Stimulated activated CD4-positive, alpha-beta T cell treated with anti-CD3 and anti-CD28 coated beads, Interleukin-1b, Interleukin-23, amount 100 ng/mL, for 48 hours (primary cell): ENCODE results near the gene PLCB3.

Experiments
- DNase-seq: peaks from one replicate; pipeline ENCODE4 v3.0.0-alpha.2; 2020

Gene PLCB3

GRCh38 chr11:64252003-64252872, 908 bp downstream of the PLCB3 start:
- DNase-seq: no peak

- DNase-seq: no peak
These were observed 1.7 kb downstream of the PLCB3 start for GRCh38 chr11:64253043-64253442.

DNA sequence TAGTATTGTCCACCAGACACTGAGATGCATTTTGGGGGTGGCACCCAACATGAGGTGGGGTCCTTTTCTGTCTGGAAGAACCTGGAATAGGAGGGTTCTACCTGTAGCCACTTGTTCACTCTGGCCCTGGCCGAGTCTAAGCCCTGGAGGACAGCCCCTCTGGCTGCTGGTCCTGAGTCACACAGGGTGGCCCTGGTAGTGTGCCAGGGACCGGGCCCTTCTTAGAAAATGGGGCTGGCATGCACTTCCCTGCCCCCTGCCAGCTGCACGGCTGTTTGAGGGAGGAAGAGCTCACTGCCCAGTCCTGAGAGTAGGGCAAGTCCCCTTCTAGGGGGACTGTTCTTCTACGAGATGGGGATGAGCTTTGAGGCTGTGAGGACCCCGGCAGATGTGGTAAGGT, 2.2 kb downstream of the PLCB3 start:
- DNase-seq: no peak

DNA sequence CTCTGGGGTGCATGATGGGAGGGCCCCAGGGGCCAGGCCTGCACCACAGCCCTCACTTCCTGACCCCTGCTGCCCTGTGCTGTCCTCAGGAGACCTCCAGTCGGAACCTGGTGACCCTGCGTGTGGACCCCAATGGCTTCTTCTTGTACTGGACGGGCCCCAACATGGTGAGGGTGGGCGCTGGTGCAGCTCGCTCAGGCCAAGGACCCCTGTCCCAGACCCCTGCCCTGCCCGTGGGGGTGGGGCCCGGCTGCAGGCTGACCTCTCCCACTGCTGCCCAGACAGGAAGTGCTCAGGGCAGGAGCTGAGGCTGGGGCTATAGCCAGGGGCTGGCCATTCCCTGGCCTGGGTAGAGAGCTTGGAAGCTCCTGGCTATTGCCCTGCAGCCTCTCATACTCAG, 3.0 kb downstream of the PLCB3 start:
- DNase-seq: no peak

- DNase-seq: no peak
These were observed 4.1 kb downstream of the PLCB3 start for GRCh38 chr11:64255135-64256128.

DNA sequence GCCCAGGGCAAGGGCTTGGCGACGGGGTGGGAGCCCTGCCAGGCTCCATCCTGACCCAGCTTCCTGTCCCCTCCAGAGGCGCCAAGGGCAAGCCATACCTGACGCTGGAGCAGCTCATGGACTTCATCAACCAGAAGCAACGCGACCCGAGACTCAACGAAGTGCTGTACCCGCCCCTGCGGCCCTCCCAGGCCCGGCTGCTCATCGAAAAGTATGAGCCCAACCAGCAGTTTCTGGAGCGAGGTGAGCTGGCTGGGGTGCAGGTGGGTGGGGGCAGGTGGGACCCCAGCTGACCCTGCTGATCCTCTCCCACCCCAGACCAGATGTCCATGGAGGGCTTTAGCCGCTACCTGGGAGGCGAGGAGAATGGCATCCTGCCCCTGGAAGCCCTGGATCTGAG, 5.0 kb downstream of the PLCB3 start:
- DNase-seq: no peak

- DNase-seq: no peak
These were observed 7.0 kb downstream of the PLCB3 start for GRCh38 chr11:64258356-64258755.

DNA sequence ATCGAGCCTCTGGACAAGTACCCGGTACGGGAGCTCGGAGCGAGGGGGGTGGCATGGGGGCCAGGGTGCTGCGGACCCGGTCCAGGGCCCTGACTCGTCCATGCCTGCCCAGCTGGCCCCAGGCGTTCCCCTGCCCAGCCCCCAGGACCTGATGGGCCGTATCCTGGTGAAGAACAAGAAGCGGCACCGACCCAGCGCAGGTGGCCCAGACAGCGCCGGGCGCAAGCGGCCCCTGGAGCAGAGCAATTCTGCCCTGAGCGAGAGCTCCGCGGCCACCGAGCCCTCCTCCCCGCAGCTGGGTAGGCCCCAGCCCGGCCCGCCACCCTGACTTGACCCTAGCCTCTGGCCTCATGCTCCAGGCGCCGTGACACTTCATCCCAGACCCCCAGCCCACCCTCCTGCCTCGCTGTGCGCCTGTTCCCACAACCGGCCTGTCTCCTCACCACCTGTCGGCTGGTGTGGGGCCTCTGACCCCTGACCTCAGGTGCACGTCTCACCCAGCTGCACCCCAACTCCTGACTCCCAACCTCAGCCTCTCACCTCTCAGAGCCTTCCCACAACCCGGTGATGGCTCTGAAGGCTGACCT, 7.7 kb downstream of the PLCB3 start:
- DNase-seq: no peak

- no peak for DNase-seq
These were observed 8.3 kb downstream of the PLCB3 start for GRCh38 chr11:64259533-64260067.

DNA sequence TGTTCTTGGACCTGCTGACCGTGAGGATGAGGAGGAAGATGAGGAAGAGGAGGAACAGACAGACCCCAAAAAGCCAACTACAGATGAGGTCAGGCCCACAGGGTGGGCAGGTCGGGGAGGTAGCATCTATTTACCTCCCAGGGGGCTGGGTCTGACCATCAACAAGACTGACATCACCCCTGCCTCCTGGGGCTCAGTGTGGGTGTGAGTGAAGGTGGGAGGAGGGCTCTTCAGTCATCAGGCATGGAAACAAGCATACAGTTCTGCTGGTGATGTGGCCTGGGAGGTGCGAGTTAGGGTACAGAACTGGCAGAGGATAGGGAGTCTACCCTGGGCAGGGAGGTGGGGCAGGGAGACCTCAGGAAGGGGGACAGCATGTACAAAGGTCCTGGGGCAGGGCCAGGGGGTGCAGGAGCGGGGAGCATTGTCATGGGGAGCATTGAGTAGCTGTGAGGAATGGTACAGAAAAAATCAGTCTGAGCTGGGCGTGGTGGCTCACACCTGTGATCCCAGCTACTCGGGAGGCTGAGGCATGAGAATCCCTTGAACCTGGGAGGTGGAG, 8.9 kb downstream of the PLCB3 start:
- no peak for DNase-seq

GRCh38 chr11:64261556-64262080, 10.3 kb downstream of the PLCB3 start:
- DNase-seq: no peak

DNA sequence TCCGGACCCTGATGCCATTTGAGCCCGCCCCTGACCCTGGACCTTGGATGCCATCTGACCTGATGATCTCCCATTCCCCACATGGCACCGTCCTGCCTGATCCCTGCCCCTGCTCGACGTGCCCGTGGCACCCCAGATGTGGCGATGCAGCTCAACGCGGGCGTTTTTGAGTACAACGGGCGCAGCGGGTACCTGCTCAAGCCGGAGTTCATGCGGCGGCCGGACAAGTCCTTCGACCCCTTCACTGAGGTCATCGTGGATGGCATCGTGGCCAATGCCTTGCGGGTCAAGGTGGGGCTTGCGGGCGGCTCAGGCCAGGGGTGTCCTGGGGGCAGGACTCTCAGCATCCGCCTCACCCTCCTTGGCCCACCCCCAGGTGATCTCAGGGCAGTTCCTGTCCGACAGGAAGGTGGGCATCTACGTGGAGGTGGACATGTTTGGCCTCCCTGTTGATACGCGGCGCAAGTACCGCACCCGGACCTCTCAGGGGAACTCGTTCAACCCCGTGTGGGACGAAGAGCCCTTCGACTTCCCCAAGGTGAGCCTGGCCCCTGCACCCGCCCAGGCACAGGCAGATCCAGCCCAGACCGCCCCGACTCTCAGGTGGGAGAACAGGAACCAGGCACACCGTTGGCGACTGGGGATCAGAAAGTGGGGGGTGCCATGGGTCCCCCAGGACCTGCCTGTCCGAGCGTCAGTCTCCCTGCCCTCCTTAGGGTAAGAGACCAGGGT, 11.1 kb downstream of the PLCB3 start:
- DNase-seq: no peak

DNA sequence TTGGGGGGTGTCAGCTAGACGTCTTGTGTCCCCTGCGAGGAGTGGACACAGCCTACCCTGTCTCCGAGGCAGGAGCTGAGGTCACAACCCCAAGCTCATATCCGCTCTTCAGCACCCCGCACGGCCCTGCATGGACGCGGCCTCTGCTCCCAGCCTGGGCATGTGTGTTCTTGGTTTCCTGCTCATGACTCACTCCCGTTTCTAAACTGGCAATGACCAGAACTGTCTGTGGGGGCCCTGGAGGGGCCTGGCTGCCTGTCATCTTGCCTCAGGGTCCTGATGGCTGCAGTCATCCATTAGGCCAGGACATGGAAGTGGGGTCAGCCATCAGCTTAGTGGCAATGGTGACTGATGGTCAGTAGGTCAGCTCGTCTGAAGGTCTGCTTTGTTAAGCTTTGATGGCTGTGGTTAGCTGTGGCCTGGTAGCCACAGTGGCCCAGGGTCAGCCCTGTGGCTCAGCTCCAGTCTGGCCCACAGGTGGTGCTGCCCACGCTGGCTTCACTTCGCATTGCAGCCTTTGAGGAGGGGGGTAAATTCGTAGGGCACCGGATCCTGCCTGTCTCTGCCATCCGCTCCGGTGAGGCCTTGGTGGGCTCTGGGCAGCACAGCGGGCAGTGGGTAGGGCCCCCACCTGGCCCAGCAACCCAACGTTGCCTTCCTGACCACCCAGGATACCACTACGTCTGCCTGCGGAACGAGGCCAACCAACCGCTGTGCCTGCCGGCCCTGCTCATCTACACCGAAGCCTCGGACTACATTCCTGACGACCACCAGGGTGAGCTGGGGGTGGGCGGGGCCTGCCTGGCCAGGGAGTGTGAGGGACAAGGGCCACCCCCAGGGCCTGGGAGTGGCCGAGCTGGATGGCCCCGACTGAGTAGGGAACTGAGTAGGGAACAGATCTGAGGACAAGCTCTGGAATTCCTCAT, 12.0 kb downstream of the PLCB3 start:
- DNase-seq: no peak

DNA sequence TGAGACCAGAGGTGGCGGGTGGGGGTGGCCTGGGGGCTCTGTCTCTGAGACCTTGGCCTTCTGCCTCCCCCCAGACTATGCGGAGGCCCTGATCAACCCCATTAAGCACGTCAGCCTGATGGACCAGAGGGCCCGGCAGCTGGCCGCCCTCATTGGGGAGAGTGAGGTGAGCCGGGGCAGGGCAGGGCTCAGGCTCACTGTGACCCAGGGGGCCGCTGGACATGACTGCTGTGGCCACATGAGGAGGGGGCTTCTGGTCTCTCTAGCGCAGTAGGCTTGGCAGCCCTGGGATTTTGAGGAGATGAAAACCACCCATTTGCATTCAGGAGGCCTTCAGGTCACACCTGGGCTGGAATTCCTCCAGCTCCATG, 12.6 kb downstream of the PLCB3 start:
- DNase-seq: no peak

DNA sequence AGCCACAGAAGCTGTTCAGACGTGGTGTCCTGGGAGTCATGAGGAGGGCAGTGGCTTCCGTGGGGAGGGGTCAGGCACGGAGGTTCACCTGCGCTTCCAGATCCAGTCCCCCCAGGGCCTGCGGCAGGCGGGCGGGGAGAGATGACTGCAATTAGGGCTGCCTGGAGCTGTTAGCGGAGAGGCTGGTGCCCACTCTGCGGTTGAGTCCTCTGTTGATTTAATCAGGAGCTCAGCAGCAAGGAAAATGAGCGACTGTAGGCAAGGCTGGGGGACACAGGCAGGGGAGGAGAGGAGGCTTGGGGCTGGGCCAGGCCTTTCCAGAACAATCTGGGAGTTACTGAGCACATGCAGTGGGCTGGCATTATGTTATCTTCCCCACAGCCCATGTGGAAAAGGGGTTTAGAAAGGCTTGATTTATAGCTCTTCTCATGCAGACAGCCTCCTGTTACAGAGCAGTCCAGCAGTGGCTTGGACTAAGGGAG, 13.1 kb downstream of the PLCB3 start:
- no peak for DNase-seq

GRCh38 chr11:64265176-64266160, 14.1 kb downstream of the PLCB3 start:
- no peak for DNase-seq

DNA sequence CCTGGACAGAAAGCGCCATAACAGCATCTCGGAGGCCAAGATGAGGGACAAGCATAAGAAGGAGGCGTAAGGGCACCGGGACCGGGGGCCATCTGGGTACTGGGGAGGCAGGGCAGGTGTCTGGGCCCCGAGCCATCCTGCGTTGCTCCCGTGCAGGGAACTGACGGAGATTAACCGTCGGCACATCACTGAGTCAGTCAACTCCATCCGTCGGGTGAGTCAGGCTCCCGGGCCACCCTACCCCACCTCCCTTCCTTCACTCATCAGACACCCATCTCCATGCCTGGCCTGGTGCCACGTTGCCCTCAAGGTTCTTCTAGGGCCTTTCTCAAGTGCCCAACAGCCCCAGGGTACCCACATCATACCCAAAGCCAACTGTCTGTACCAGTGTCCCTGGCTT, 15.0 kb downstream of the PLCB3 start:
- DNase-seq: no peak

DNA sequence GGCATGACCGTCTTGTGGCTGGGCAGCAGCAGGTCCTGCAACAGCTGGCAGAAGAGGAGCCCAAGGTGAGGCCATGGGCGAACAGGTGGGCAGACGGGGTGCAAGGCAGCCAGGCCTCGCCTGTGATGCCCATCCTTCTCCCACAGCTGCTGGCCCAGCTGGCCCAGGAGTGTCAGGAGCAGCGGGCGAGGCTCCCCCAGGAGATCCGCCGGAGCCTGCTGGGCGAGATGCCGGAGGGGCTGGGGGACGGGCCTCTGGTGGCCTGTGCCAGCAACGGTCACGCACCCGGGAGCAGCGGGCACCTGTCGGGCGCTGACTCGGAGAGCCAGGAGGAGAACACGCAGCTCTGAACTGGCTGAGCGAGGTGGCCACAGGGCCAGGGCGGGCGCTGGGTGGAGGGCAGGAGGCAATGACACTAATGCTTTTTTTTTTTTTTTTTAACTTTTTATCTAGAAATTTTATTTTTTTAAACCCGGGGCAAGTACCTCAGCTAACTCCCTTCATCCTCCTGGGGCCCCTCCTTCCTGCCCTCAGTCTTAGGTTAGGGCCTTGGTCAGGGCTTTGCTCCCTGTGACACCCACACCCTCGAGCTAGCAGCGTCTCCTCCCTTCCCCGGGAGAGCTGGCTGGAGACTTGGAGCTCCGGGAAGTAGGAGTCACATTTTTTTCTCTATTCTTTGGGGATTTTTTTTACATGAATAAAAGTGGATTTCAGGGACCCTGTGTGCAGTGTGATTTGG, 16.0 kb downstream of the PLCB3 start:
- no peak for DNase-seq
